HepG2 (cell line): ENCODE results near the gene MYRFL. TPM values are rescaled to one million over a fixed set of nuclear protein-coding genes. Genes with fewer than 3 reads are reported as not detected.

Experiments
- AKNA ChIP-seq: sonication (generic); formaldehyde crosslinking; IDR thresholded peaks from 2 replicates; pipeline ENCODE4 v1.4.0; 2020; ENCODE audit warnings: missing genetic modification reagents, borderline replicate concordance
- ARID2 ChIP-seq: sonication (generic); formaldehyde crosslinking; IDR thresholded peaks from 2 replicates; pipeline ENCODE4 v1.8.1; 2022; ENCODE audit warnings: mild to moderate bottlenecking, missing genetic modification reagents, borderline replicate concordance
- DRAP1 ChIP-seq: IDR thresholded peaks from 2 replicates; pipeline ENCODE4 v1.6.1; 2016; ENCODE audit warnings: missing genetic modification reagents, missing compliant biosample characterization
- ELF1 ChIP-seq: sonication (generic); formaldehyde crosslinking; IDR thresholded peaks from 2 replicates; pipeline ENCODE4 v1.4.0; 2020; ENCODE audit warnings: missing genetic modification reagents
- ETS1 ChIP-seq: sonication (generic); formaldehyde crosslinking; IDR thresholded peaks from 2 replicates; pipeline ENCODE4 v1.4.0; 2020; ENCODE audit warnings: missing genetic modification reagents
- HDAC2 ChIP-seq: sonication (generic); formaldehyde crosslinking; IDR thresholded peaks from 2 replicates; pipeline ENCODE4 v1.4.0; 2020; ENCODE audit warnings: missing genetic modification reagents
- MYC ChIP-seq: sonication (generic); formaldehyde crosslinking; IDR thresholded peaks from 2 replicates; pipeline ENCODE4 v1.9.0; 2021; ENCODE audit warnings: missing genetic modification reagents, borderline replicate concordance
- NFIB ChIP-seq: sonication (generic); formaldehyde crosslinking; IDR thresholded peaks from 2 replicates; pipeline ENCODE4 v1.9.0; 2021; ENCODE audit warnings: missing genetic modification reagents, mild to moderate bottlenecking, borderline replicate concordance
- PAWR ChIP-seq: sonication (generic); formaldehyde crosslinking; IDR thresholded peaks from 2 replicates; pipeline ENCODE4 v1.4.0; 2020; ENCODE audit warnings: missing genetic modification reagents, mild to moderate bottlenecking, borderline replicate concordance
- PHB2 ChIP-seq: fragments of 450-650 bp; IDR thresholded peaks from 2 replicates; pipeline ENCODE4 v1.6.1; 2018; ENCODE audit not compliant: partially characterized antibody
- TSC22D2 ChIP-seq: sonication (generic); formaldehyde crosslinking; IDR thresholded peaks from 2 replicates; pipeline ENCODE4 v1.5.1; 2020; ENCODE audit warnings: missing genetic modification reagents, mild to moderate bottlenecking, borderline replicate concordance
- UBTF ChIP-seq: sonication (generic); formaldehyde crosslinking; IDR thresholded peaks from 2 replicates; pipeline ENCODE4 v1.4.0; 2020; ENCODE audit warnings: mild to moderate bottlenecking, missing genetic modification reagents
- ZBTB46 ChIP-seq: sonication (generic); formaldehyde crosslinking; IDR thresholded peaks from 2 replicates; pipeline ENCODE4 v1.4.0; 2020; ENCODE audit warnings: mild to moderate bottlenecking, missing genetic modification reagents, borderline replicate concordance
- ZNF281 ChIP-seq: sonication (generic); formaldehyde crosslinking; IDR thresholded peaks from 2 replicates; pipeline ENCODE4 v1.4.0; 2020; ENCODE audit warnings: missing genetic modification reagents, borderline replicate concordance
- ZNF614 ChIP-seq: IDR thresholded peaks from 2 replicates; pipeline ENCODE4 v1.6.1; 2018; ENCODE audit warnings: missing biosample characterization, missing genetic modification reagents, inconsistent platforms, borderline replicate concordance
- ZNF652 ChIP-seq: IDR thresholded peaks from 2 replicates; pipeline ENCODE4 v1.6.1; 2016; ENCODE audit warnings: low read depth, borderline replicate concordance
- ZNF7 ChIP-seq: IDR thresholded peaks from 2 replicates; pipeline ENCODE4 v1.6.1; 2016; ENCODE audit warnings: missing biosample characterization, missing genetic modification reagents
- polyA plus RNA-seq, 8 experiments: library from polyadenylated mRNA; depleted of rRNA in 3 of 8; stranded (reverse) in 7 of 8; unstranded in 1 of 8; fragments of >200 nt; fragmentation: Illumina TruSeq in 4 of 8; extraction: Trizol in 4 of 8; gene quantifications; 2 replicates each; pipeline versions ENCODE4 v1.2.1 to v1.2.3, GENCODE V29; 2011 to 2016; ENCODE audit warnings: low read depth in 4 of 8, missing spikeins in 1 of 8, mixed read lengths in 1 of 8; ENCODE audit not compliant: insufficient read depth in 1 of 8
- total RNA-seq, 5 experiments: library from RNA; depleted of rRNA; stranded (reverse); fragments of >200 nt; fragmentation: Illumina TruSeq; extraction: Trizol; gene quantifications; 2 replicates each; pipeline ENCODE4 v1.2.3, GENCODE V29; 2016; ENCODE audit warnings: low read depth in 1 of 5

MYRFL gene
- total and polyA plus RNA-seq, 2 of the 13 experiments (the other 11 are each of a cell fraction or from before 2014, with no cell fraction given) = 0.09 to 0.11 TPM

GRCh38 chr12:69925291-69925690 lies 100.3 kb downstream of the MYRFL start (continued):
- TF ChIP-seq ETS1 (CRISPR knock-in tag) (no peak), PAWR (CRISPR knock-in tag) (no peak), AKNA (CRISPR knock-in tag) (no peak), ZBTB46 (CRISPR knock-in tag) (no peak), ARID2 (no peak), ZNF614 (CRISPR knock-in tag) (no peak), PHB2 (no peak), UBTF (CRISPR knock-in tag) (no peak), ZNF652 (CRISPR knock-in tag) (no peak), ZNF7 (CRISPR knock-in tag) (no peak), NFIB (CRISPR knock-in tag) (no peak), TSC22D2 (CRISPR knock-in tag) (no peak), DRAP1 (CRISPR knock-in tag) (no peak), ELF1 (no peak), HDAC2 (CRISPR knock-in tag) (peak; percentile 72), ZNF281 (CRISPR knock-in tag) (no peak), MYC (CRISPR knock-in tag) (no peak)
